ENCODE data around the gene GALM. TPM values are rescaled to one million over a fixed set of nuclear protein-coding genes. Genes with fewer than 3 reads are reported as not detected.

GALM gene
- total RNA-seq, 1 experiment from 2014 or later = 20.5 TPM

GRCh38 chr2:38733300-38733971 lies 67.5 kb downstream of the GALM start:
- TF ChIP-seq POLR2AphosphoS5 (IDR thresholded peaks at IDR 0.05; ENCODE audit: low read depth, low read length) (no peak), REST (IDR thresholded peaks at IDR 0.05; ENCODE audit: insufficient read depth in 1 of 2, low read depth in 2 of 2, low read length in 1 of 2) (no peak), TCF7L2 (IDR thresholded peaks at IDR 0.05; ENCODE audit: low read depth, low read length) (no peak), SIN3A (IDR thresholded peaks at IDR 0.05; ENCODE audit: borderline replicate concordance, insufficient read depth, low read depth, low read length) (no peak)
- TF ChIP-seq, protein P1, sequence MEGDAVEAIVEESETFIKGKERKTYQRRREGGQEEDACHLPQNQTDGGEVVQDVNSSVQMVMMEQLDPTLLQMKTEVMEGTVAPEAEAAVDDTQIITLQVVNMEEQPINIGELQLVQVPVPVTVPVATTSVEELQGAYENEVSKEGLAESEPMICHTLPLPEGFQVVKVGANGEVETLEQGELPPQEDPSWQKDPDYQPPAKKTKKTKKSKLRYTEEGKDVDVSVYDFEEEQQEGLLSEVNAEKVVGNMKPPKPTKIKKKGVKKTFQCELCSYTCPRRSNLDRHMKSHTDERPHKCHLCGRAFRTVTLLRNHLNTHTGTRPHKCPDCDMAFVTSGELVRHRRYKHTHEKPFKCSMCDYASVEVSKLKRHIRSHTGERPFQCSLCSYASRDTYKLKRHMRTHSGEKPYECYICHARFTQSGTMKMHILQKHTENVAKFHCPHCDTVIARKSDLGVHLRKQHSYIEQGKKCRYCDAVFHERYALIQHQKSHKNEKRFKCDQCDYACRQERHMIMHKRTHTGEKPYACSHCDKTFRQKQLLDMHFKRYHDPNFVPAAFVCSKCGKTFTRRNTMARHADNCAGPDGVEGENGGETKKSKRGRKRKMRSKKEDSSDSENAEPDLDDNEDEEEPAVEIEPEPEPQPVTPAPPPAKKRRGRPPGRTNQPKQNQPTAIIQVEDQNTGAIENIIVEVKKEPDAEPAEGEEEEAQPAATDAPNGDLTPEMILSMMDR (IDR thresholded peaks at IDR 0.05) = no peak
- ChIA-PET POLR2A (no interaction called here), CTCF (interaction anchor here (0.7 kb wide), 1 partner anchor 177 kb away, joined by 5 read pairs; no protein-coding TSS in a partner anchor)
- Histone ChIP-seq H3K27ac (ENCODE audit: low read length) (no peak overlapping the region), H3K4me3 (ENCODE audit: low read depth in 2 of 2, low read length in 2 of 2) (no peak overlapping the region), H3K9me3 (ENCODE audit: control insufficient read depth, insufficient read depth, low read depth, low read length) (no peaks in the 10 kb centered on the region), H3K36me3 (ENCODE audit: control insufficient read depth, insufficient read depth, low read length) (no peaks in the 10 kb centered on the region; the same call in 1 of the 2 replicates), H3K4me1 (ENCODE audit: control insufficient read depth, insufficient read depth, low read length) (no peaks in the 10 kb centered on the region), H3K27me3 (ENCODE audit: control insufficient read depth, insufficient read depth, low read length) (no peaks in the 10 kb centered on the region)
- in situ Hi-C loops (cut with HindIII; ENCODE audit: low pct_unique_long_range_greater_than_20kb, low sequenced_read_pairs) (loop anchor here (25.0 kb wide), 1 partner anchor 146 kb away; no protein-coding TSS in a partner anchor), intact Hi-C loops (cut with micrococcal nuclease; ENCODE audit: unreplicated experiment) (no loop called here)
- DNase-seq (ENCODE audit: low read depth, low spot score) (no peak), ATAC-seq (no peak)
- BruUV-seq (replicated peaks) = no TSS peak

GRCh38 chr2:38734299-38735058 lies 68.6 kb downstream of the GALM start:
- TSS peak; percentile 97 for BruUV-seq (replicated peaks)
- no peaks in the 10 kb centered on the region for H3K27me3 ChIP-seq (ENCODE audit: control insufficient read depth, insufficient read depth, low read length)
- no peaks in the 10 kb centered on the region for H3K4me1 ChIP-seq (ENCODE audit: control insufficient read depth, insufficient read depth, low read length)
- no peaks in the 10 kb centered on the region for H3K9me3 ChIP-seq (ENCODE audit: control insufficient read depth, insufficient read depth, low read depth, low read length)
- POLR2A ChIA-PET = interaction anchor here (0.6 kb wide), 1 partner anchor 17 kb away, joined by 5 read pairs; the partner anchor contains the start of gene SRSF7
- H3K4me3 ChIP-seq (ENCODE audit: low read depth in 2 of 2, low read length in 2 of 2) = no peak overlapping the region
- CTCF ChIA-PET = interaction anchor here (0.7 kb wide), 1 partner anchor 213 kb away, joined by 10 read pairs; no protein-coding TSS in a partner anchor
- TF ChIP-seq REST (IDR thresholded peaks at IDR 0.05; ENCODE audit: insufficient read depth in 1 of 2, low read depth in 2 of 2, low read length in 1 of 2) = no peak
- TF ChIP-seq POLR2AphosphoS5 (IDR thresholded peaks at IDR 0.05; ENCODE audit: low read depth, low read length) = no peak
- TF ChIP-seq, protein P1 (IDR thresholded peaks at IDR 0.05) = no peak
- no peak for TF ChIP-seq SIN3A (IDR thresholded peaks at IDR 0.05; ENCODE audit: borderline replicate concordance, insufficient read depth, low read depth, low read length)
- TF ChIP-seq TCF7L2 (IDR thresholded peaks at IDR 0.05; ENCODE audit: low read depth, low read length) = no peak
- no peaks in the 10 kb centered on the region; the same call in none of the 2 replicates for H3K36me3 ChIP-seq (ENCODE audit: control insufficient read depth, insufficient read depth, low read length)
- in situ Hi-C loops (cut with HindIII; ENCODE audit: low pct_unique_long_range_greater_than_20kb, low sequenced_read_pairs) (loop anchor here (25.0 kb wide), 1 partner anchor 147 kb away; no protein-coding TSS in a partner anchor), intact Hi-C loops (cut with micrococcal nuclease; ENCODE audit: unreplicated experiment) (no loop called here)
- ATAC-seq = peak; percentile 4; the same call in 1 of the 2 replicates
- H3K27ac ChIP-seq (ENCODE audit: low read length) = no peak overlapping the region
- no peak for DNase-seq (ENCODE audit: low read depth, low spot score)
